HepG2 (cell line): ENCODE data around the gene SLC2A2.
A peak's percentile ranks its signal among the peaks of the same experiment; 100 is the strongest.
"Not testable (repeated sequence)": the region's sequence is repeated elsewhere in the genome, so short reads cannot be mapped to it uniquely, and the experiment has no call there.

Source experiments
- CEBPB ChIP-seq: IDR thresholded peaks from 2 replicates; pipeline ENCODE4 v1.6.1; 2011; ENCODE audit warnings: low read depth, low read length, improper control_type of control experiment, borderline replicate concordance
- CTCF ChIP-seq: sonication (generic); formaldehyde crosslinking; IDR thresholded peaks from 2 replicates; pipeline ENCODE4 v1.5.0; 2020; ENCODE audit warnings: mild to moderate bottlenecking, missing genetic modification reagents, moderate library complexity
- FOXK2 ChIP-seq: fragments of 450-650 bp; IDR thresholded peaks from 2 replicates; pipeline ENCODE4 v1.6.1; 2016
- KAT8 ChIP-seq: IDR thresholded peaks from 2 replicates; pipeline ENCODE4 v1.6.1; 2016; ENCODE audit warnings: missing genetic modification reagents, missing compliant biosample characterization
- MTA1 ChIP-seq: sonication (generic); formaldehyde crosslinking; IDR thresholded peaks from 2 replicates; pipeline ENCODE4 v1.4.0; 2020; ENCODE audit warnings: missing genetic modification reagents, mild to moderate bottlenecking, borderline replicate concordance
- MYNN ChIP-seq: sonication (generic); formaldehyde crosslinking; IDR thresholded peaks from 2 replicates; pipeline ENCODE4 v1.4.0; 2020; ENCODE audit warnings: mild to moderate bottlenecking, low read depth, missing genetic modification reagents
- ZFP1 ChIP-seq: IDR thresholded peaks from 2 replicates; pipeline ENCODE4 v1.6.1; 2016
- TF ChIP-seq, protein P1 (sequence below): sonication (generic); formaldehyde crosslinking; IDR thresholded peaks from 2 replicates; pipeline ENCODE4 v1.8.1; 2023; ENCODE audit warnings: mild to moderate bottlenecking, missing genetic modification reagents, borderline replicate concordance

- TF ChIP-seq ZFP1 (CRISPR knock-in tag) (peak; percentile 94), KAT8 (CRISPR knock-in tag) (peak; percentile 80)
- TF ChIP-seq CTCF (CRISPR knock-in tag); CEBPB; MTA1; MYNN (CRISPR knock-in tag); FOXK2: not testable (repeated sequence)
- TF ChIP-seq, protein P1, sequence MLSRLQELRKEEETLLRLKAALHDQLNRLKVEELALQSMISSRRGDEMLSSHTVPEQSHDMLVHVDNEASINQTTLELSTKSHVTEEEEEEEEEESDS (CRISPR knock-in tag): not testable (repeated sequence)
Observed at GRCh38 chr3:170972917-170973316, 53.6 kb downstream of the SLC2A2 start.
